Osteoblast (primary cell): ENCODE results near the gene TBKBP1. TPM values are rescaled to one million over a fixed set of nuclear protein-coding genes. Genes with fewer than 3 reads are reported as not detected.

Source experiments
- DNase-seq: peaks from one replicate; pipeline ENCODE4 v3.0.0; 2011; ENCODE audit warnings: low spot score, mixed read lengths; ENCODE audit not compliant: insufficient read length; ENCODE audit errors: missing footprints
- H2AFZ ChIP-seq: 2 replicates; pipeline ENCODE4 v1.6.0; 2011; ENCODE audit warnings: mild to moderate bottlenecking, low read length
- H3K27ac ChIP-seq: 2 replicates; pipeline ENCODE4 v1.5.1; 2011; ENCODE audit warnings: mild to moderate bottlenecking, low read depth, low read length, moderate library complexity
- H3K27me3 ChIP-seq: 2 replicates; pipeline ENCODE4 v1.6.0; 2012; ENCODE audit warnings: mild to moderate bottlenecking, control low read depth, inconsistent platforms, low read length, moderate library complexity; ENCODE audit not compliant: insufficient read depth
- H3K36me3 ChIP-seq: 2 replicates; pipeline ENCODE4 v1.5.1; 2011; ENCODE audit warnings: mild to moderate bottlenecking, low read length, control low read depth, moderate library complexity; ENCODE audit not compliant: insufficient read depth
- H3K4me1 ChIP-seq: 2 replicates; pipeline ENCODE4 v1.5.1; 2011; ENCODE audit warnings: mild to moderate bottlenecking, low read length, control low read depth, moderate library complexity; ENCODE audit not compliant: insufficient read depth
- H3K4me2 ChIP-seq: 2 replicates; pipeline ENCODE4 v1.6.0; 2011; ENCODE audit warnings: mild to moderate bottlenecking, low read length; ENCODE audit not compliant: insufficient read depth
- H3K4me3 ChIP-seq: fragments of 200-600 bp; sonication (generic); 3 replicates; pipeline ENCODE4 v1.5.1; 2012; ENCODE audit warnings: mild to moderate bottlenecking, low read length, inconsistent platforms; ENCODE audit not compliant: insufficient read depth
- H3K79me2 ChIP-seq: 2 replicates; pipeline ENCODE4 v1.6.0; 2012; ENCODE audit warnings: mild to moderate bottlenecking, low read length, control low read depth, inconsistent platforms; ENCODE audit not compliant: insufficient read depth
- H3K9me3 ChIP-seq: 2 replicates; pipeline ENCODE4 v1.5.1; 2011; ENCODE audit warnings: low read depth, low read length, control low read depth
- H4K20me1 ChIP-seq: 2 replicates; pipeline ENCODE4 v1.6.0; 2012; ENCODE audit warnings: mild to moderate bottlenecking, low read length, control low read depth; ENCODE audit not compliant: insufficient read depth
- CTCF ChIP-seq: IDR thresholded peaks from 2 replicates; pipeline ENCODE4 v1.5.1; 2011; ENCODE audit warnings: mild to moderate bottlenecking, low read depth, low read length, moderate library complexity; ENCODE audit errors: extremely low read depth
- total RNA-seq: library from RNA; depleted of rRNA; stranded (reverse); fragments of >200 nt; gene quantifications from 2 replicates; pipeline ENCODE4 v1.2.3, GENCODE V29; 2012

The TBKBP1 gene
- total RNA-seq, 1 donor: 11.9 TPM

- Histone ChIP-seq H3K36me3 (no peaks in the 10 kb centered on the region), H3K27ac (no peak overlapping the region), H4K20me1 (peaks cover 30% of the 10 kb centered on the region), H3K79me2 (no peaks in the 10 kb centered on the region), H2AFZ (no peak overlapping the region), H3K4me2 (no peak overlapping the region), H3K9me3 (no peaks in the 10 kb centered on the region), H3K27me3 (peaks cover 82% of the 10 kb centered on the region), H3K4me1 (peaks cover 36% of the 10 kb centered on the region), H3K4me3 (no peak overlapping the region)
- no peak for DNase-seq
- TF ChIP-seq CTCF: no peak
These were observed 21.8 kb downstream of the TBKBP1 start for GRCh38 chr17:47715669-47716325.

GRCh38 chr17:47716375-47716774 is 22.4 kb downstream of the TBKBP1 start:
- peaks cover 27% of the 10 kb centered on the region for H4K20me1 ChIP-seq

DNA sequence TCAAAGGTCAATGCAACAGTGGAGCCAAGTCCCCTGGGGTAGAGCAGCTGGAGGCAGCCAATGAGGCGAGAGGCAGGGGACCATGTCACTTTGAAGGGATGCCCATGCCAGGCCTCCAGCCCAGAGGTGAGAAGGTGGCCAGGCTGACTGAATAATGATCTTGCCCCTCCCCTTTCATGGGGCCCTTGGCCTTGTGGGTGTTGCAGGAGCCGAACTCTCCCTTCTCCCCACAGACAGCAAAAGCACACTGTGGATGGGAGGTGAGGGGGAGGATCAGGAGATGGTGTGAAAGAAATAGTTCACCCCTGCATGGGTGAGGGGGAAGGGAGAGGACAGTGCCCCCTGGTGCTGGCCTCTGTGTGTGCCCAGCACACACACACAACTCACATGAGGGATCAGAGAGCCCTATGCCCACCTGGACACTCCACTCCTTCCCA is 23.3 kb downstream of the TBKBP1 start:
- Histone ChIP-seq H3K27me3 (peaks cover 91% of the 10 kb centered on the region), H4K20me1 (peaks cover 27% of the 10 kb centered on the region), H3K79me2 (no peaks in the 10 kb centered on the region), H3K36me3 (no peaks in the 10 kb centered on the region), H3K4me3 (no peak overlapping the region), H2AFZ (no peak overlapping the region), H3K4me1 (peaks cover 44% of the 10 kb centered on the region), H3K4me2 (no peak overlapping the region), H3K9me3 (no peaks in the 10 kb centered on the region), H3K27ac (no peak overlapping the region)
- TF ChIP-seq CTCF: peak; percentile 51
- DNase-seq: no peak

More at GRCh38 chr17:47716375-47716774, 22.4 kb downstream of the TBKBP1 start:
- H3K4me3 ChIP-seq: no peak overlapping the region
- H3K36me3 ChIP-seq: no peaks in the 10 kb centered on the region
- no peak overlapping the region for H2AFZ ChIP-seq
- no peaks in the 10 kb centered on the region for H3K9me3 ChIP-seq
- peaks cover 42% of the 10 kb centered on the region for H3K4me1 ChIP-seq
- no peaks in the 10 kb centered on the region for H3K79me2 ChIP-seq
- TF ChIP-seq CTCF: no peak
- H3K4me2 ChIP-seq: no peak overlapping the region
- no peak overlapping the region for H3K27ac ChIP-seq
- peaks cover 88% of the 10 kb centered on the region for H3K27me3 ChIP-seq
- DNase-seq: no peak

DNA sequence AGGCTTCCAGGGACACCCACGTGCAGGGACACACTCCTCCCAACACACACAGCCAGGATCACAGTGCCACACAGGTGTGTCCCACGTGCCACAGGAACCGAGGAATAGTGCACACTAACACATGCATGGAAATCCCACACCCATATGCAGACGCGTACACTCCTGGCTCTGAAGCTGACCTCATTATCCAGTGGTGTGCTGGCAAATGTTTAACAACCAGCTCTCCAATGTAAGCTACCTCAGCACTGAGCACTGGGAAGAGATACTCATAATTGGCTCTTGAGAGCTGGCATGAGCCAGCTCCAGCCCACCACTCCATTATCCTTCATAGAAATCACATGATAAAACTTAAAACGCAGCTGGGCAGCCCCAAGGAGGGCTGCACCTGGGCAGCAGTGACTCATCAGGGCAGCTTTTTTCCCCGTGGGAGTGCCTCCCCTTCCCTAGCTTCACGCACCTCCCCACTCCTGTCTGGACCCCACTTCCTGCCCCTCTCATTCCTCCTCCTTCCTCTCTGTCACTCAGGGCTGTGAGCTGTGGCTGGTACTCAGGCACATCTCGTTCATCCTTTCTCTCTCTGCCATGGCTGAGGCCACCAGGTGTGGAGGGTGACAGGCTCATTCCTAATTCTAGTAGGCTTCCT is 24.1 kb downstream of the TBKBP1 start:
- TF ChIP-seq CTCF: no peak
- no peaks in the 10 kb centered on the region for H3K36me3 ChIP-seq
- peaks cover 88% of the 10 kb centered on the region for H3K27me3 ChIP-seq
- no peak overlapping the region for H2AFZ ChIP-seq
- DNase-seq: no peak
- no peak overlapping the region for H3K4me2 ChIP-seq
- H4K20me1 ChIP-seq: peaks cover 23% of the 10 kb centered on the region
- H3K4me3 ChIP-seq: no peak overlapping the region
- H3K27ac ChIP-seq: no peak overlapping the region
- H3K79me2 ChIP-seq: no peaks in the 10 kb centered on the region
- H3K4me1 ChIP-seq: peaks cover 44% of the 10 kb centered on the region
- no peaks in the 10 kb centered on the region for H3K9me3 ChIP-seq
